Measurements from ENCODE around the gene CYB561A3. TPM values are rescaled to one million over a fixed set of nuclear protein-coding genes. Genes with fewer than 3 reads are reported as not detected.

CYB561A3 gene
- polyA plus RNA-seq, 2 of the 4 experiments (the other 2 are of a cell fraction), result 50.8 to 56.9 TPM

- 90% methylated on average over 6 of the region's 6 CpGs for WGBS (ENCODE audit: missing lambda C conversion rate)
- ChIA-PET POLR2A (interaction anchor here (1.8 to 4.0 kb wide), 2 partner anchors 9 to 14 kb away, joined by 13 to 22 read pairs; partner anchors contain the start of genes CYB561A3 and TMEM138), CTCF (interaction anchor here (15.0 to 33.1 kb wide), 2 partner anchors 10 to 38 kb away, joined by 521 to 552 read pairs; partner anchors contain the start of genes DDB1, TKFC and TMEM216)
- DNase-seq (ENCODE audit: low read depth in 1 of 2, low spot score in 1 of 2), result no peak
- no peak for FAIRE-seq
- Histone ChIP-seq H3K27ac (no peak overlapping the region), H3K4me1 (peaks cover 20% of the 10 kb centered on the region), H3K4me2 (no peak overlapping the region), H3K9me3 (0 out of 3 replicates have a peak, but pooled peaks cover 2% of the 10 kb centered on the region), H3K4me3 (no peak overlapping the region)
- TF ChIP-seq TFCP2L1 (CRISPR knock-in tag; IDR thresholded peaks at IDR 0.05), result no peak
- TF ChIP-seq REST (IDR thresholded peaks at IDR 0.05), result no peak; the same call in 1 of the 2 replicates
- TF ChIP-seq PBX3 (IDR thresholded peaks at IDR 0.05), result no peak
- TF ChIP-seq KDM5A (IDR thresholded peaks at IDR 0.05), result no peak
- no peak for TF ChIP-seq JUNB (IDR thresholded peaks at IDR 0.05)
- TF ChIP-seq CEBPB (IDR thresholded peaks at IDR 0.05), result no peak
- TF ChIP-seq MYC (IDR thresholded peaks at IDR 0.05; ENCODE audit: borderline replicate concordance, low read length), result no peak
- TF ChIP-seq CHD2 (IDR thresholded peaks at IDR 0.05; ENCODE audit: low read length, partially characterized antibody), result no peak
- no peak for TF ChIP-seq FOSB (CRISPR knock-in tag; IDR thresholded peaks at IDR 0.05)
- TF ChIP-seq HEYL (CRISPR knock-in tag; IDR thresholded peaks at IDR 0.05), result no peak
- TF ChIP-seq KDM1A (IDR thresholded peaks at IDR 0.05; ENCODE audit: low read depth), result no peak
- no peak for TF ChIP-seq GATA3 (IDR thresholded peaks at IDR 0.05; ENCODE audit: borderline replicate concordance)
- no peak for ATAC-seq
Measured at GRCh38 chr11:61375761-61376108, 14.1 kb upstream of the CYB561A3 start.

- DNase-seq (ENCODE audit: low read depth in 1 of 2, low spot score in 1 of 2) (no peak), ATAC-seq (no peak), FAIRE-seq (no peak)
- H3K4me2 ChIP-seq, result no peak overlapping the region
- peaks cover 3% of the 10 kb centered on the region for H3K4me1 ChIP-seq
- H3K4me3 ChIP-seq, result no peak overlapping the region
- TF ChIP-seq ZFP36 (IDR thresholded peaks at IDR 0.05; ENCODE audit: borderline replicate concordance, partially characterized antibody) (peak; percentile 84), FOXS1 (CRISPR knock-in tag; IDR thresholded peaks at IDR 0.05) (no peak)
- CTCF ChIA-PET, result interaction anchor here (15.0 to 33.1 kb wide), 3 partner anchors 13 to 35 kb away, joined by 368 to 552 read pairs (median 521); partner anchors contain the start of genes DDB1, TKFC and TMEM216
- WGBS (ENCODE audit: missing lambda C conversion rate), result 94% methylated on average over 8 of the region's 8 CpGs
- H3K27ac ChIP-seq, result no peak overlapping the region
- H3K9me3 ChIP-seq, result 0 out of 3 replicates have a peak, but pooled peaks cover 2% of the 10 kb centered on the region
- POLR2A ChIA-PET, result interaction anchor here (0.6 kb wide), 1 partner anchor 11 kb away, joined by 5 read pairs; the partner anchor contains the start of genes CYB561A3 and TMEM138
Measured at GRCh38 chr11:61372659-61373420, 11.2 kb upstream of the CYB561A3 start.

- Histone ChIP-seq H3K9me3 (0 out of 3 replicates have a peak, but pooled peaks cover 2% of the 10 kb centered on the region), H3K27ac (no peak overlapping the region), H3K4me1 (no peaks in the 10 kb centered on the region), H3K4me2 (no peak overlapping the region), H3K4me3 (no peak overlapping the region)
- CTCF ChIA-PET, result interaction anchor here (1.7 to 33.1 kb wide), 3 partner anchors 16 to 32 kb away, joined by 5 to 521 read pairs (median 368); partner anchors contain the start of genes DDB1, TKFC and TMEM216
- 92% methylated on average over 8 of the region's 8 CpGs for WGBS (ENCODE audit: missing lambda C conversion rate)
- DNase-seq (ENCODE audit: low read depth in 1 of 2, low spot score in 1 of 2), result no peak
- FAIRE-seq, result no peak
- ATAC-seq, result no peak; a peak in 2 of 6 replicates
- POLR2A ChIA-PET, result interaction anchor here (2.2 kb wide), 1 partner anchor 8 kb away, joined by 20 read pairs; the partner anchor contains the start of genes CYB561A3 and TMEM138
- no peak for TF ChIP-seq BHLHE40 (IDR thresholded peaks at IDR 0.05; ENCODE audit: low read depth, low read length)
- no peak for TF ChIP-seq PBX3 (IDR thresholded peaks at IDR 0.05)
- no peak for TF ChIP-seq TP53 (CRISPR knock-in tag; IDR thresholded peaks at IDR 0.05)
- no peak for TF ChIP-seq MYC (IDR thresholded peaks at IDR 0.05; ENCODE audit: borderline replicate concordance, low read length)
- TF ChIP-seq USF2 (IDR thresholded peaks at IDR 0.05), result no peak
- no peak for TF ChIP-seq HEYL (CRISPR knock-in tag; IDR thresholded peaks at IDR 0.05)
- TF ChIP-seq CBX8 (IDR thresholded peaks at IDR 0.05), result no peak
- no peak for TF ChIP-seq HOXB13 (CRISPR knock-in tag; IDR thresholded peaks at IDR 0.05; ENCODE audit: low read depth)
- TF ChIP-seq JUNB (IDR thresholded peaks at IDR 0.05), result no peak
- no peak for TF ChIP-seq FOXS1 (CRISPR knock-in tag; IDR thresholded peaks at IDR 0.05)
- TF ChIP-seq TFCP2L1 (CRISPR knock-in tag; IDR thresholded peaks at IDR 0.05), result no peak
- no peak for TF ChIP-seq FOSL2 (IDR thresholded peaks at IDR 0.05)
- no peak for TF ChIP-seq FOSL2 (CRISPR knock-in tag; IDR thresholded peaks at IDR 0.05)
- TF ChIP-seq NPAS2 (CRISPR knock-in tag; IDR thresholded peaks at IDR 0.05; ENCODE audit: borderline replicate concordance), result no peak
- TF ChIP-seq ESRRA (IDR thresholded peaks at IDR 0.05; ENCODE audit: borderline replicate concordance, low read length), result no peak
- TF ChIP-seq CBX2 (IDR thresholded peaks at IDR 0.05; ENCODE audit: borderline replicate concordance, low read depth), result no peak
Measured at GRCh38 chr11:61370349-61371005, 8.8 kb upstream of the CYB561A3 start.

All from A549 (cell line).